BJ (cell line): ENCODE results near the gene HOXA10. TPM values are rescaled to one million over a fixed set of nuclear protein-coding genes. Genes with fewer than 3 reads are reported as not detected.
A peak's percentile ranks its signal among the peaks of the same experiment; 100 is the strongest.

Source experiments
- CTCF ChIA-PET: fragments of 350-600 bp; formaldehyde crosslinking; extraction: SDS; loops from one replicate; lab custom pipeline; 2021; ENCODE audit warnings: antibody characterized with exemption, inconsistent platforms; lab: Yijun Ruan, JAX
- POLR2A ChIA-PET: fragments of 300-600 bp; sonication (Branson Sonifier 250); formaldehyde crosslinking; extraction: SDS; loops from one replicate; lab custom pipeline; 2021; ENCODE audit warnings: antibody characterized with exemption; lab: Charles Lee
- DNase-seq: peaks from one replicate; pipeline ENCODE4 v3.0.0-alpha.2; 2011; ENCODE audit warnings: low read depth
- H3K27me3 ChIP-seq: 2 replicates; pipeline ENCODE4 v1.6.0; 2011; ENCODE audit warnings: low read length; ENCODE audit not compliant: control insufficient read depth, insufficient read depth
- H3K36me3 ChIP-seq: 2 replicates; pipeline ENCODE4 v1.5.1; 2011; ENCODE audit warnings: low read length; ENCODE audit not compliant: control insufficient read depth, insufficient read depth
- H3K4me3 ChIP-seq: 2 replicates; pipeline ENCODE4 v1.5.1; 2011; ENCODE audit warnings: low read depth, mild to moderate bottlenecking, control low read depth, low read length
- CTCF ChIP-seq: IDR thresholded peaks from 2 replicates; pipeline ENCODE4 v1.5.1; 2011; ENCODE audit warnings: low read depth, mild to moderate bottlenecking, control low read depth, inconsistent platforms, low read length, moderate library complexity; ENCODE audit not compliant: insufficient read depth
- polyA plus RNA-seq: library from polyadenylated mRNA; depleted of rRNA; stranded (reverse); fragments of >200 nt; gene quantifications from 2 replicates; pipeline ENCODE4 v1.2.3, GENCODE V29; 2011

Gene HOXA10
- polyA plus RNA-seq, 1 experiment = 54.7 TPM

- peak within 1 kb of the TSS; percentile 72 for H3K4me3 ChIP-seq
- H3K27me3 ChIP-seq = no peaks in the 10 kb centered on the region
- ChIA-PET POLR2A (interaction anchor here (0.5 to 1.0 kb wide), 5 partner anchors 13 to 966 kb away, joined by 3 to 5 read pairs (median 3); no protein-coding TSS in a partner anchor), CTCF (interaction anchor here (1.2 to 16.1 kb wide), 6 partner anchors 10 to 31 kb away, joined by 3 to 187 read pairs (median 8); partner anchors contain the start of genes HOXA11 and HOXA5)
- H3K36me3 ChIP-seq = peaks cover 19% of the 10 kb centered on the region
- DNase-seq = peak; percentile 93
- TF ChIP-seq CTCF = no peak
These were observed 8.8 kb downstream of the HOXA10 start, which contains the start of gene HOXA9 for GRCh38 chr7:27165089-27165995. Gene HOXA9 (minus strand): TSS chr7:27165537. CDS start chr7:27165457, 80 bp downstream.

- POLR2A ChIA-PET = no interaction called here
- TF ChIP-seq CTCF = 0 out of 2 replicates have a peak, but pooled peaks have one; percentile 3
- no peak for DNase-seq
- peaks cover 19% of the 10 kb centered on the region for H3K36me3 ChIP-seq
- CTCF ChIA-PET = interaction anchor here (1.2 to 16.1 kb wide), 3 partner anchors 14 to 23 kb away, joined by 5 to 187 read pairs (median 8); partner anchors contain the start of gene HOXA11
- H3K27me3 ChIP-seq = no peaks in the 10 kb centered on the region
- peak overlapping the region; percentile 72 for H3K4me3 ChIP-seq
These were observed 9.6 kb downstream of the HOXA10 start for GRCh38 chr7:27164367-27165088.

DNA sequence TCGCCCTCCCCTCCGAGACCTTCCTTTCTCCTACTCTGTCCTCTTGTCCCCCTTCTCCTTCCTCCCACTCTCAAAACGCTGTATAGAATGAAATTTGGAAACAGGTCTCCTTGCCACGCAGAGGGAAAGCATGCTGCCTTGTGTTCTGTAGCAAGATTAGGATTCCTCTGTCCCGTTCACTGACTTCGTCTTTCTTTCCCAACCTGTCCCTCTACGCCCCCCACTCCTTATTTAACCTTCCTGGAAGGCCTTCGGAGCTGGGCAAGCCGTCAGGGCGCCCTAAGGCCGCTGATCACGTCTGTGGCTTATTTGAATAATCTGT, 10.1 kb downstream of the HOXA10 start:
- CTCF ChIA-PET = interaction anchor here (1.2 to 4.0 kb wide), 2 partner anchors 13 to 15 kb away, joined by 5 to 74 read pairs; partner anchors contain the start of gene HOXA3

GRCh38 chr7:27163288-27164044, 10.7 kb downstream of the HOXA10 start:
- no peak for DNase-seq
- ChIA-PET POLR2A (no interaction called here), CTCF (interaction anchor here (0.8 to 4.0 kb wide), 9 partner anchors 9 to 794 kb away, joined by 3 to 74 read pairs (median 7); partner anchors contain the start of genes HOXA10 and HOXA3)
- TF ChIP-seq CTCF = no peak
- Histone ChIP-seq H3K36me3 (peaks cover 16% of the 10 kb centered on the region), H3K4me3 (peak overlapping the region; percentile 72), H3K27me3 (no peaks in the 10 kb centered on the region)

More for the DNA sequence above, 10.1 kb downstream of the HOXA10 start:
- H3K36me3 ChIP-seq = peaks cover 17% of the 10 kb centered on the region
- H3K27me3 ChIP-seq = no peaks in the 10 kb centered on the region
- POLR2A ChIA-PET = no interaction called here
- DNase-seq = no peak
- TF ChIP-seq CTCF = no peak
- H3K4me3 ChIP-seq = peak overlapping the region; percentile 72
